ENCODE data around the gene RACGAP1. TPM values are rescaled to one million over a fixed set of nuclear protein-coding genes. Genes with fewer than 3 reads are reported as not detected.
A peak's percentile ranks its signal among the peaks of the same experiment; 100 is the strongest.

The RACGAP1 gene
- total RNA-seq, 2 experiments from 2014 or later, result 111 to 119 TPM

DNA sequence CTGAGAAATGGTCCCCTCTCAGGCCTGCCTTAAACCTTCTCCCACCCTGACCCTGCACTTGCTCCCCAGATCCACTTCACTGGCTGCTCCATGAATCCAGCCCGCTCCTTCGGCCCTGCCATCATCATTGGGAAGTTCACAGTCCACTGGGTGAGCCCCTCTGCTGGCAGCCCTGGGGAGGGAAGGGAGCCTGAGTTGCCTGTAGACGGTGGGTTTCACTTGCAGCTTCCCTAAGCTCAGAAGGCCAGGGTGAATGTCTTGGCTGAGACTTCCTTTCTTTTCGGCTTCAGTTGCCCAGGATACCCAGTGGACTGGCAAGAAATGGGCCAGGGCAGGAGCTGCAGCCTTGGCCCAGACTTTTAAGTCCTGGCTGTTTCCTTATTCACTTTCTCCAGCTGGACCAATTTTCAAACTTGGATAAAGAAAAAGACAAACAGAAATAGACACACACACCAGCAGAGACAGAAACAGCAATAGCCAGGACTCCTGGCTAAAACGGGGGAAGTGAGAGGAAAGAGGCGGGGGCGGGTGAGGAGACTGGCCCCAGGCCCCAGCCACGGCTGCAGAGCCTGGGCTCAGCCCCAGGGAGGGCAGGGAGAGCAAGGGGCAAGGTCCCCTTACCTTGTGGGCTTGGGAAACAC is 50.5 kb downstream of the RACGAP1 start:
- H3K4me3 Mint-ChIP-seq, result no peak overlapping the region
- no peaks in the 10 kb centered on the region for H3K9me3 Mint-ChIP-seq
- H3K27me3 Mint-ChIP-seq, result no peaks in the 10 kb centered on the region
- no peak for DNase-seq
- no peaks in the 10 kb centered on the region for H3K4me1 Mint-ChIP-seq
- H3K27ac Mint-ChIP-seq, result no peak overlapping the region
- peaks cover 1% of the 10 kb centered on the region for H3K36me3 Mint-ChIP-seq

DNA sequence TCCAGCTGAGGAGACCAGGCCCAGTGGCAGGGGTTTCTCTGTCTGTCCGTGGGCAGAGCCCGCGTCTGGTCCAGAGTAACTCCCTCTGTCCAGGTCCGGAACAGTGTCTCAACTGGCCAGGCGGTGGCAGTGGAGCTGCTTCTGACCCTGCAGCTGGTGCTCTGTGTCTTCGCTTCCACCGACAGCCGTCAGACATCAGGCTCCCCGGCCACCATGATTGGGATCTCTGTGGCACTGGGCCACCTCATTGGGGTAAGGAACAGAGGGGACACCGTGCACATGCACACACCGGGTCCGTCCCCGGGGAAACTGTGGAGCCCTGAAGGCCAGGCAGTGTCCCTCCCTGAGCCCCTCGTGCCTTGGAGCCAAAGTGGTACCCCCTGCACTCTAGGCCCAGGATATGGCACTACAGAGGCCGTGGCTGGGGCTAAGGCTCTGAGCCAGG is 51.0 kb downstream of the RACGAP1 start:
- Mint-ChIP-seq H3K36me3 (peaks cover under 1% of the 10 kb centered on the region), H3K27ac (no peak overlapping the region), H3K4me3 (no peak overlapping the region), H3K4me1 (no peaks in the 10 kb centered on the region), H3K9me3 (no peaks in the 10 kb centered on the region), H3K27me3 (no peaks in the 10 kb centered on the region)
- no peak for DNase-seq

GRCh38 chr12:49973361-49973830 is 51.9 kb downstream of the RACGAP1 start:
- no peak for DNase-seq
- Mint-ChIP-seq H3K27me3 (peaks cover 2% of the 10 kb centered on the region), H3K4me3 (no peak overlapping the region), H3K9me3 (no peaks in the 10 kb centered on the region), H3K27ac (no peak overlapping the region), H3K4me1 (no peaks in the 10 kb centered on the region), H3K36me3 (no peaks in the 10 kb centered on the region)

- Mint-ChIP-seq H3K4me1 (no peaks in the 10 kb centered on the region), H3K4me3 (no peak within 1 kb of the TSS), H3K27me3 (peaks cover 7% of the 10 kb centered on the region), H3K27ac (no peak within 1 kb of the TSS), H3K36me3 (no peaks in the 10 kb centered on the region), H3K9me3 (no peaks in the 10 kb centered on the region)
- DNase-seq, result no peak
Observed at GRCh38 chr12:49972641-49973360, 52.5 kb downstream of the RACGAP1 start, which contains the start of gene AQP6. Gene AQP6 (plus strand): TSS chr12:49972947. CDS start chr12:49973174, 227 bp downstream.

DNA sequence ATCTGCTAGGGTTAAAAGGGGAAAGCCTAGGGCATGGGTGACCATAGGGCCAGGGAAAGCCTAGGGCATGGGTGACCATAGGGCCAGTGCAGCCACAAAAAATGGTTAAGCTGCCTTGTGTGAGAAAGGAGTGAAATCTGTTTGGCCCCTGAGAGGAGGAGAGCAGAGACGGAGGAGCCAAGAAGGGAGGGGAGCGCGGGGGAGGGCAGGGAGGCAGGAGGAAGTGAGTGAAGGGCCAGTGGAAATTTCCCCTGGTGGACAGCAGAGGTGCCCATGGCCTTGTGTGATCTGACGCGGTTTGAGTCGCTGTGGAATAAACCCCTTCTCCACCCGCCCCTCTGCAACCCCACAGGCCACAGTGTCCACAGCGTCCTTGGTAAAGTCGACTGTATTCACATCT is 53.2 kb downstream of the RACGAP1 start:
- Mint-ChIP-seq H3K27ac (no peak overlapping the region), H3K36me3 (no peaks in the 10 kb centered on the region), H3K27me3 (peaks cover 7% of the 10 kb centered on the region), H3K4me3 (no peak overlapping the region), H3K4me1 (no peaks in the 10 kb centered on the region), H3K9me3 (no peaks in the 10 kb centered on the region)
- no peak for DNase-seq

DNA sequence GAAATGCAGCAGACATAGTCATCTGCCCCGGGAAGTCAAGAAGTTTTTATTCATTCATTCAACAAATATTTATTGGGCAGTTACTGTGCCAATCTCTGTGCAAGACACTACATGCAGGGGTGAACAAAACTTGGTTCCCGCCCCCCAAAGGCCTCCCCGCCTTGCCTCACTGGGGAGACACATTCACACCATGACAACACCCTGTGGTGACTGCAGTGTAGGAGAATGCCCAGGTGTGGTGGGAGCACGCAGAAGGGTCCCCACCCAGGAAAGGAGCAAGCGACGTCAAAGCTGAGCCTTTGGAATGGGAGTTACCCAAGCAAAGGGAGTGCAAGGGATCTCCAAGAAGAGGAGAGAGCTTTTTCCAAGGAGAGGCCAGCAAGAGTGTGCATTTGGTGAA is 54.2 kb downstream of the RACGAP1 start:
- H3K4me1 Mint-ChIP-seq, result no peaks in the 10 kb centered on the region
- H3K27me3 Mint-ChIP-seq, result peaks cover 12% of the 10 kb centered on the region
- H3K27ac Mint-ChIP-seq, result no peak overlapping the region
- H3K4me3 Mint-ChIP-seq, result no peak overlapping the region
- H3K36me3 Mint-ChIP-seq, result no peaks in the 10 kb centered on the region
- H3K9me3 Mint-ChIP-seq, result no peaks in the 10 kb centered on the region
- no peak for DNase-seq

DNA sequence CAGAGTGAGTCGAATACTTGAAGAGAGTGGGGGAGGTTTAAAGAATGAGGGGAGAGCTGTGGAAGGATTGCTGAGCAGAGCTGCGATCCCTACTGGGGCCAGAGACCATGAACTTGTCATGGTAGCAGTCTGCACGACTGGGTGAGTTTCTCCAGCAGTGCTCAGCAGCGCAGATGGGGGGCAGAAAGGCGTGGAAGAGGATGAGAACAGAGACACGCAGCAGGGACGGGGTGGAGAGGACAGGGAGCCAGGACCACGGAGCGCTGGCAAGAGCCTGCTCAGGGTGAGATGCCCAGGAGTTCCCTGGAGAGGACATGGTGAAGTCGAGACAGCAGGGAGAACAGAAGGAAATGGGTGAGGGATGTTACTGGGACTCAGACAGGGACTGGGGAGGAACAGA is 54.6 kb downstream of the RACGAP1 start:
- Mint-ChIP-seq H3K27me3 (peaks cover 16% of the 10 kb centered on the region), H3K4me3 (no peak overlapping the region), H3K27ac (no peak overlapping the region), H3K4me1 (no peaks in the 10 kb centered on the region), H3K9me3 (no peaks in the 10 kb centered on the region), H3K36me3 (no peaks in the 10 kb centered on the region)
- no peak for DNase-seq

GRCh38 chr12:49969651-49970429 is 55.5 kb downstream of the RACGAP1 start:
- Mint-ChIP-seq H3K27me3 (peaks cover 18% of the 10 kb centered on the region), H3K27ac (no peak overlapping the region), H3K4me3 (no peak overlapping the region), H3K9me3 (no peaks in the 10 kb centered on the region), H3K36me3 (no peaks in the 10 kb centered on the region), H3K4me1 (no peaks in the 10 kb centered on the region)
- DNase-seq, result no peak

DNA sequence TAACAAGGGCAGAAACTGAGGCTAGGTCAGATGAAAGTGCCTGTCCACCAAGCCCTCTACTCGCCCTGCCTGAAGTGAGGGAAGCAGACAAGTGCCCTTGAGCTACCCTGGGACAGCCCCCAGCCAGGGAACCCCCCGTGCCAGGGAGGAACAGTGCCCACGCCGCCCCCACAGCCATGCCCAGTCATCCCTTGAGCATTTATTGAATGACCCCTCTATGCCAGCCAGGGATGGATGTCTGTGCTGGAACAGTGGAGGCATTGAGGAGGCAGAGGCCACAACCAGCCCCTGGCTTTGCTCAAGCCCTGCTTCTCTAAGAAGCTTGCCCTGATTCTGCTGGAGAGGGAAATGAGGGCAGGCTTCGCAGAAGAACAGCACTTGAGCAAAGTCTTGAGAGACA is 56.3 kb downstream of the RACGAP1 start:
- no peak overlapping the region for H3K4me3 Mint-ChIP-seq
- no peak for DNase-seq
- no peaks in the 10 kb centered on the region for H3K9me3 Mint-ChIP-seq
- H3K4me1 Mint-ChIP-seq, result no peaks in the 10 kb centered on the region
- no peaks in the 10 kb centered on the region for H3K36me3 Mint-ChIP-seq
- H3K27ac Mint-ChIP-seq, result no peak overlapping the region
- H3K27me3 Mint-ChIP-seq, result peaks cover 24% of the 10 kb centered on the region

GRCh38 chr12:49968471-49968870 is 56.8 kb downstream of the RACGAP1 start:
- H3K4me1 Mint-ChIP-seq, result no peaks in the 10 kb centered on the region
- H3K36me3 Mint-ChIP-seq, result no peaks in the 10 kb centered on the region
- H3K4me3 Mint-ChIP-seq, result no peak overlapping the region
- no peaks in the 10 kb centered on the region for H3K9me3 Mint-ChIP-seq
- peaks cover 30% of the 10 kb centered on the region for H3K27me3 Mint-ChIP-seq
- no peak overlapping the region for H3K27ac Mint-ChIP-seq
- no peak for DNase-seq

DNA sequence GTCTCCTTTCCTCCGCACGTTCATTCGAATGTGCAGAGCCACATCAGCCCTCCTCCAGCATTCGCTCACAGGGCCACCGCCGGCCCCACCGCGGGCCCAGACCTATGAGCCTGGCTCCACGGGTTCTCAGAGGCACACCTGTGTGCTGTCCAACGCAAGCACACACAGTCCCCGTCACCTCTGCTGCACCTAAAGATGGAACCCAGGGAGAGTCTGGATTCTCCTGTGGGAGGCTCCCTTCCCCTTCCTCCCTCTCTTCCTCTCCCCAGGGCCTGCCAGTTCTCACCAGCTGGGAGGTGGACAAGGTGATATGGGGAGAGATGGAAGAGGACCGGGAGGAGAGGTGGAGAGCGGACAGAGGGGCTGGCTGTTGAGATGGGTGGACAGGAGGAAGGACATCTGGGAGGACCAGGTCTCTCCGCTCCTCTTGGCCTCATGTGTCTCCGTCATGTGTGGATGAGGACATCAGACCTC is 57.5 kb downstream of the RACGAP1 start:
- no peaks in the 10 kb centered on the region for H3K36me3 Mint-ChIP-seq
- H3K27ac Mint-ChIP-seq, result no peak overlapping the region
- H3K27me3 Mint-ChIP-seq, result peaks cover 34% of the 10 kb centered on the region
- H3K4me3 Mint-ChIP-seq, result peak overlapping the region; percentile 29
- no peaks in the 10 kb centered on the region for H3K4me1 Mint-ChIP-seq
- no peak for DNase-seq
- H3K9me3 Mint-ChIP-seq, result no peaks in the 10 kb centered on the region

DNA sequence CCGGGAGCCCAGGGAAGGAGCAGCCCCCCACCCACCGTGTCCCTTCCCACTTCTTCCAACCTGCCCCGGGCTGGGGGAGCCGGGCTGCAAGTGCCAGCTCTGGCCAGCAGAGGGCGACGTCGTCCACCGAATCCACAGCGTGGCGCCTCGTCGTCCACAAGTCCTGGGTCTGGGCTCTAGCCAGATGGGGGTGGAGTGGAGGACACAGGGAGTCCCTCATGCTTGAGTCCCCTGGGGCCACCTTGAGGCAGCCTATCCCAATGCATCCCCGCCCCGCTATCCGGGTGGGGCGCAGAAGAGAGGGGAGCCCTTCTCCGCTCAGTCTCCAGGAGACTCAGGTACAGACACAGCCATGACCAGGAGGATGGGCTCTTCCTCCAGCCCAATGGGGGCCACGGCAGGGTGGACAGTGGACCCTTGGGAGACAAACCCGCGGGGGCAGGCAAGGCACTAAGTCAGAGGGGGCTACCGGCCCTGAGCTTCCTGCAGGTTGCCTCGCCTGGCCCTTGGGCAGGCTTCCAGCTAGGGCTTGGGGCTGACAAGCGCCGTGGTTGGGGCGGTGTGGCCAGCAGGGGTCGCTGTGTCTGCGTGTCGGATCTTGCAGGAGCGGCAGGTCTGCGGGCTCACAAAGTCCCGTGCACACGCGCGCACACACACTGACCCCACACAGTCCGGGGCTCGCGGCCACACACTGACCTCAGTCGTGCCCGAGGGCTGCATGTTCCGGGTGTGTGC is 58.1 kb downstream of the RACGAP1 start:
- H3K27me3 Mint-ChIP-seq, result peaks cover 40% of the 10 kb centered on the region
- no peaks in the 10 kb centered on the region for H3K9me3 Mint-ChIP-seq
- H3K36me3 Mint-ChIP-seq, result no peaks in the 10 kb centered on the region
- peak; percentile 88 for DNase-seq
- no peak overlapping the region for H3K27ac Mint-ChIP-seq
- H3K4me3 Mint-ChIP-seq, result peak overlapping the region; percentile 44
- H3K4me1 Mint-ChIP-seq, result no peaks in the 10 kb centered on the region

DNA sequence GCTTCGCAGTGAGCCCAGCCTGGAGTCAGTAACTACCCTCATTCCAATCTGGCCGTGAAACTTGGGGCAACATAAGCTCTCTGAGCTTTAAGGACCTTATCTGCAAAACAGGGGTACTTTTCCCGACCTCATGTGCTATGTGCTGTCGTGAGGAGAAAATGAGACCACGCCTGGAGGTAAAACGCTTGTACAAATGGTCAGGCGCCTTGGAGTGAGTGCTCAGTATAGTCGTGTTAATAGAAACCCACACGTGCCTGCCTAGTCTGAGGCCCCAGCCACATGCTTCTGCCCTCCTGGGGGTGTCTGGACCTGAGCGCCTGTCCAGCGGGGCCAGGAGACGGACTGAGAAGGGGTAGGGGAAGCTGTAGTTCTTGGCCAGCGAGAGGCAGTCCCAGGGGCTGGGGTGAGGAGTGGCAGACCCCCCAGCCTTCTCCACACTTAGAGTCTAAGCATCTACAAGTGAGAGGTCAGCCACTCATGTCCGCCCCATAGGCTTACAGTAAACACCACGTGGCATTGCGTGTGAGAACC is 58.7 kb downstream of the RACGAP1 start:
- Mint-ChIP-seq H3K4me3 (no peak overlapping the region), H3K36me3 (no peaks in the 10 kb centered on the region), H3K9me3 (no peaks in the 10 kb centered on the region), H3K27me3 (peaks cover 44% of the 10 kb centered on the region), H3K27ac (no peak overlapping the region), H3K4me1 (no peaks in the 10 kb centered on the region)
- no peak for DNase-seq

GRCh38 chr12:49965836-49966235 is 59.5 kb downstream of the RACGAP1 start:
- no peak overlapping the region for H3K4me3 Mint-ChIP-seq
- no peaks in the 10 kb centered on the region for H3K36me3 Mint-ChIP-seq
- H3K4me1 Mint-ChIP-seq, result no peaks in the 10 kb centered on the region
- no peak for DNase-seq
- no peaks in the 10 kb centered on the region for H3K9me3 Mint-ChIP-seq
- H3K27ac Mint-ChIP-seq, result no peak overlapping the region
- peaks cover 45% of the 10 kb centered on the region for H3K27me3 Mint-ChIP-seq

Measured in activated naive CD8-positive, alpha-beta T cell treated with anti-CD3 and anti-CD28 coated beads for 36 hours (primary cell).